Gastroesophageal sphincter (tissue), 4 donors: ENCODE results near the gene LGALS4. TPM values are rescaled to one million over a fixed set of nuclear protein-coding genes. Genes with fewer than 3 reads are reported as not detected.

ENCODE experiments used
- ATAC-seq: fragments of 150-250 bp; one replicate; pipeline ENCODE4 v1.9.1; 2016; ENCODE audit warnings: mild to moderate bottlenecking, moderate library complexity
- H3K27ac ChIP-seq, 4 donors: fragments of 200-600 bp; sonication (generic) in 3 of 4; 1 replicate in 3 of 4; 2 replicates in 1 of 4; pipeline ENCODE4 v1.5.1; 2016 to 2019
- H3K27me3 ChIP-seq: fragments of 200-600 bp; sonication (generic); one replicate; pipeline ENCODE4 v1.5.1; 2019
- H3K36me3 ChIP-seq, 2 donors: fragments of 200-600 bp; sonication (generic); one replicate each; pipeline ENCODE4 v1.5.1; 2019; ENCODE audit warnings: control low read depth in 1 of 2
- H3K4me1 ChIP-seq, 3 donors: fragments of 200-600 bp; sonication (generic); 1 replicate in 2 of 3; 2 replicates in 1 of 3; pipeline ENCODE4 v1.5.1; 2016 to 2019; ENCODE audit warnings: control low read depth in 2 of 3
- H3K4me3 ChIP-seq, 2 donors: fragments of 200-600 bp; sonication (generic); one replicate each; pipeline ENCODE4 v1.5.1; 2019; ENCODE audit warnings: mild to moderate bottlenecking in 1 of 2, moderate library complexity in 1 of 2
- H3K9me3 ChIP-seq, 3 donors: fragments of 200-600 bp; sonication (generic); one replicate each; pipeline ENCODE4 v1.5.1; 2017 to 2019; ENCODE audit warnings: control low read depth in 2 of 3
- CTCF ChIP-seq, 4 experiments: fragments of 200-600 bp in 2 of 4; fragments of 450-650 bp in 2 of 4; sonication (generic) in 1 of 4; IDR thresholded peaks; one replicate each; pipeline ENCODE4 v1.5.1; 2017 to 2019; ENCODE audit warnings: antibody characterized with exemption in 4 of 4, mild to moderate bottlenecking in 2 of 4, moderate library complexity in 2 of 4
- EP300 ChIP-seq: sonication (generic); formaldehyde crosslinking; IDR thresholded peaks from one replicate; pipeline ENCODE4 v1.6.1; 2017; ENCODE audit warnings: antibody characterized with exemption, mild to moderate bottlenecking
- POLR2A ChIP-seq, 2 donors: fragments of 450-650 bp; IDR thresholded peaks; one replicate each; pipeline ENCODE4 v1.6.1; 2017; ENCODE audit warnings: antibody characterized with exemption in 2 of 2, mild to moderate bottlenecking in 2 of 2, moderate library complexity in 1 of 2
- POLR2AphosphoS5 ChIP-seq: sonication (generic); formaldehyde crosslinking; IDR thresholded peaks from one replicate; pipeline ENCODE4 v1.6.1; 2017; ENCODE audit warnings: antibody characterized with exemption
- WGBS, 2 donors: methylation state at CpG; one replicate each; pipeline ENCODE4 v1.1.5; 2018; ENCODE audit warnings: low coverage in 1 of 2; 5-methylcytosine and 5-hydroxymethylcytosine counted together
- total RNA-seq, 4 donors: library from RNA; depleted of rRNA; stranded (reverse); fragments of >200 nt; gene quantifications; one replicate each; pipeline ENCODE4 v1.1.0, GENCODE V29; 2016

The LGALS4 gene
- total RNA-seq, 4 donors from 2014 or later: 0.27 to 1.6 (median 1.1) TPM; not detected in 1

GRCh38 chr19:38849860-38850435 lies 37.2 kb upstream of the LGALS4 start, which contains the start of gene HNRNPL:
Gene HNRNPL (minus strand): TSS chr19:38849986. CDS start chr19:38849966, 20 bp downstream.
- 0% methylated on average over 3 of the region's 50 CpGs; no CpG with 5 or more reads in 1 of the 2 donors for WGBS, 2 donors
- no peak for TF ChIP-seq EP300
- peak; percentile 97 for TF ChIP-seq POLR2AphosphoS5
- peak in 3 of 4 experiments; percentile 37 to 50 (median 42) for TF ChIP-seq CTCF (IDR thresholded peaks at IDR 0.05)
- peak; percentile 96 to 98 for TF ChIP-seq POLR2A (IDR thresholded peaks at IDR 0.05)
- peaks cover 0 to 61% (median 19%) of the 10 kb centered on the region in 3 donors for H3K4me1 ChIP-seq

GRCh38 chr19:38849147-38849859 lies 36.6 kb upstream of the LGALS4 start:
- H3K4me1 ChIP-seq: peaks cover 0 to 67% (median 19%) of the 10 kb centered on the region in 3 donors
- 0% methylated on average over 6 of the region's 76 CpGs; no CpG with 5 or more reads in 1 of the 2 donors for WGBS, 2 donors
- peak; percentile 52 for ATAC-seq

More at GRCh38 chr19:38849860-38850435, 37.2 kb upstream of the LGALS4 start, which contains the start of gene HNRNPL:
- H3K4me3 ChIP-seq: peak within 1 kb of the TSS; percentile 89 to 99
- peak within 1 kb of the TSS; percentile 98 to 100 (median 100) for H3K27ac ChIP-seq
- ATAC-seq: peak; percentile 84
- no peaks in the 10 kb centered on the region for H3K27me3 ChIP-seq
- H3K36me3 ChIP-seq: peaks cover 0 to 31% of the 10 kb centered on the region in 2 donors
- no peaks in the 10 kb centered on the region for H3K9me3 ChIP-seq

GRCh38 chr19:38848299-38849146 lies 35.8 kb upstream of the LGALS4 start:
- no peaks in the 10 kb centered on the region for H3K27me3 ChIP-seq
- H3K36me3 ChIP-seq: peaks cover 0 to 45% of the 10 kb centered on the region in 2 donors
- peak overlapping the region; percentile 72 to 99 for H3K4me3 ChIP-seq
- no peaks in the 10 kb centered on the region for H3K9me3 ChIP-seq
- peaks cover 0 to 75% (median 19%) of the 10 kb centered on the region in 3 donors for H3K4me1 ChIP-seq
- ATAC-seq: no peak
- TF ChIP-seq EP300: no peak
- TF ChIP-seq POLR2AphosphoS5: no peak
- TF ChIP-seq POLR2A (IDR thresholded peaks at IDR 0.05): no peak
- TF ChIP-seq CTCF (IDR thresholded peaks at IDR 0.05): no peak
- peak overlapping the region in 3 of 4 donors; percentile 100 for H3K27ac ChIP-seq
- WGBS, 2 donors: 8 to 10% methylated on average over 15 to 21 of the region's 22 CpGs

More at GRCh38 chr19:38849147-38849859, 36.6 kb upstream of the LGALS4 start:
- peaks cover 0 to 37% of the 10 kb centered on the region in 2 donors for H3K36me3 ChIP-seq
- peak overlapping the region; percentile 98 to 100 (median 100) for H3K27ac ChIP-seq
- H3K9me3 ChIP-seq: no peaks in the 10 kb centered on the region
- peak overlapping the region; percentile 72 to 99 for H3K4me3 ChIP-seq
- H3K27me3 ChIP-seq: no peaks in the 10 kb centered on the region
- TF ChIP-seq POLR2A (IDR thresholded peaks at IDR 0.05) (no peak), POLR2AphosphoS5 (peak; percentile 44), EP300 (no peak), CTCF (IDR thresholded peaks at IDR 0.05) (peak in 2 of 4 experiments; percentile 7 to 9)

- Histone ChIP-seq H3K4me1 (peaks cover 0 to 74% (median 14%) of the 10 kb centered on the region in 3 donors), H3K27me3 (no peaks in the 10 kb centered on the region), H3K4me3 (no peak overlapping the region), H3K9me3 (no peaks in the 10 kb centered on the region), H3K27ac (no peak overlapping the region), H3K36me3 (peaks cover 0 to 69% of the 10 kb centered on the region in 2 donors)
- WGBS, 2 donors: 100% methylated on average over 1 of the region's 2 CpGs; no CpG with 5 or more reads in 1 of the 2 donors
- no peak for TF ChIP-seq POLR2A (IDR thresholded peaks at IDR 0.05)
- no peak for ATAC-seq
Measured at GRCh38 chr19:38846097-38846496, 33.4 kb upstream of the LGALS4 start.
